ENCODE results near the gene RMDN3. TPM values are rescaled to one million over a fixed set of nuclear protein-coding genes. Genes with fewer than 3 reads are reported as not detected.

RMDN3 gene
- total RNA-seq, 4 donors from 2014 or later = 29.2 to 39.8 (median 31.7) TPM

GRCh38 chr15:40789119-40789518 lies 34.1 kb upstream of the RMDN3 start:
- H3K36me3 ChIP-seq = no peaks in the 10 kb centered on the region
- no peak overlapping the region for H3K27ac ChIP-seq
- H3K9me3 ChIP-seq = no peaks in the 10 kb centered on the region
- intact Hi-C loops (cut with DNase I) = no loop called here
- no peak overlapping the region for H3K4me3 ChIP-seq (replicated peaks in 1 of 3)
- TF ChIP-seq POLR2A (IDR thresholded peaks at IDR 0.05) (no peak), CTCF (IDR thresholded peaks at IDR 0.05) (no peak)
- no peaks in the 10 kb centered on the region for H3K27me3 ChIP-seq
- DNase-seq = no peak
- WGBS, 2 donors = 60 to 65% methylated on average over 5 of the region's 5 CpGs
- peaks cover 25 to 41% of the 10 kb centered on the region in 2 donors for H3K4me1 ChIP-seq

- TF ChIP-seq CTCF (IDR thresholded peaks at IDR 0.05) (no peak), POLR2A (IDR thresholded peaks at IDR 0.05) (no peak)
- H3K36me3 ChIP-seq = no peaks in the 10 kb centered on the region
- peak overlapping the region; percentile 21 to 72 (median 56) for H3K27ac ChIP-seq
- no peak overlapping the region for H3K4me3 ChIP-seq (replicated peaks in 1 of 3)
- H3K27me3 ChIP-seq = no peaks in the 10 kb centered on the region
- no peak for DNase-seq
- 43 to 71% methylated on average over 1 to 6 of the region's 6 CpGs for WGBS, 2 donors
- no peaks in the 10 kb centered on the region for H3K9me3 ChIP-seq
- intact Hi-C loops (cut with DNase I) = no loop called here
- H3K4me1 ChIP-seq = peaks cover 25 to 41% of the 10 kb centered on the region in 2 donors
These were observed 32.9 kb upstream of the RMDN3 start for GRCh38 chr15:40787991-40788390.

DNA sequence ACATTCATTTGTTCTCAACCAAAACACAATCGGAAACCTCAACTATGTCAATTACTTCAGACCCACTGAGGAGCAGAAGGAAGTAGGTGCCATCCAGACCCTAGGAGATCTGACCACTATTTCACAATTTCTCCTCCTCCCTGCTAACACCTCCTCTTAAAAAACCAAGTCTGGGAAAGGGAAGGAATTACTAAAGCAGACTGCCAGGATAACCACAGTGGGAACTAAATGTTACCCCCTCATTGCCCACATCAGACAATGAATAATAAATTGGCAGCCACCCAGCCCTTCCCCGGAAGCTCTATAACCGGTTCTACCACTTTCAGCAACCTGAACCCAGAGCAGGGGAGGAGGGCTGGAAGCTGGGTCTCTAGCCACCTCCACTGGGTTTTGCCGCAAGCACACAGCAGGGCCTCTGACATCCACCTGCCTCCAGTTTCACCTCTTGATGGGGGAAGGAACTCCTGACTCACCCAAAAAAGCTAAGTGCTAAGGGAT lies 32.3 kb upstream of the RMDN3 start:
- intact Hi-C loops (cut with DNase I) = no loop called here
- H3K27ac ChIP-seq = peak overlapping the region; percentile 47 to 72 (median 56)
- DNase-seq = peak; percentile 83 to 84

DNA sequence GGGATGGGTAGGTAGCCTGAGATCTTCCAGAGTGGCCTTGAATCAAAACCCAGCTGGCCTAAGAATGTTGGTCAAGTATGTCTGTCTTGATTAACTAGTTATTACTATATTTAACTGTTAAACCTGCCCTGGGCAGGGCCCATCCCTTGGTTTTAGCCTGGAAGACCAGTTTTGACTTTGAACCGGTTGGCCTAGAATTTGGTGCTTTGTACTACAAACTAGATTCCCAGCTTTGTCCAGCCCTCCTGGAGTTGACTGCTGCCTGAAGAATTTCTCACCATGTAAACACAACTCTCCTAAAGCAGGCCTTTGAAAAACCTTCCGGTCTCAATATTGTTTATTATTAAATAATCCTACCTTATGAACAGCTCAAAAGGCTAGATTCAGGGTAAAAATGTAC lies 30.8 kb upstream of the RMDN3 start:
- intact Hi-C loops (cut with DNase I) = no loop called here
- H3K4me1 ChIP-seq = peaks cover 25 to 41% of the 10 kb centered on the region in 2 donors
- TF ChIP-seq POLR2A (IDR thresholded peaks at IDR 0.05) (no peak), CTCF (IDR thresholded peaks at IDR 0.05) (no peak)
- H3K4me3 ChIP-seq (replicated peaks in 1 of 3) = no peak overlapping the region
- DNase-seq = peak; percentile 27 to 29
- no peaks in the 10 kb centered on the region for H3K36me3 ChIP-seq
- no peaks in the 10 kb centered on the region for H3K9me3 ChIP-seq
- 34 to 59% methylated on average over 2 of the region's 2 CpGs for WGBS, 2 donors
- peak overlapping the region; percentile 47 to 61 (median 56) for H3K27ac ChIP-seq
- no peaks in the 10 kb centered on the region for H3K27me3 ChIP-seq

More for the DNA sequence above, 32.3 kb upstream of the RMDN3 start:
- Histone ChIP-seq H3K9me3 (no peaks in the 10 kb centered on the region), H3K4me3 (replicated peaks in 1 of 3) (no peak overlapping the region), H3K4me1 (peaks cover 25 to 41% of the 10 kb centered on the region in 2 donors), H3K27me3 (no peaks in the 10 kb centered on the region), H3K36me3 (no peaks in the 10 kb centered on the region)
- TF ChIP-seq CTCF (IDR thresholded peaks at IDR 0.05) = no peak
- no peak for TF ChIP-seq POLR2A (IDR thresholded peaks at IDR 0.05)
- 12 to 21% methylated on average over 4 of the region's 4 CpGs for WGBS, 2 donors

- Histone ChIP-seq H3K4me3 (replicated peaks in 1 of 3) (no peak overlapping the region), H3K36me3 (no peaks in the 10 kb centered on the region), H3K27ac (peak overlapping the region; percentile 47 to 61 (median 56)), H3K9me3 (no peaks in the 10 kb centered on the region), H3K27me3 (no peaks in the 10 kb centered on the region), H3K4me1 (peaks cover 25 to 41% of the 10 kb centered on the region in 2 donors)
- 82 to 85% methylated on average over 3 of the region's 3 CpGs for WGBS, 2 donors
- no peak for DNase-seq
- TF ChIP-seq CTCF (IDR thresholded peaks at IDR 0.05) = peak in 1 of 6 experiments; percentile 7
- TF ChIP-seq POLR2A (IDR thresholded peaks at IDR 0.05) = no peak
- intact Hi-C loops (cut with DNase I) = no loop called here
These were observed 30.1 kb upstream of the RMDN3 start for GRCh38 chr15:40785164-40785563.
